ENCODE results near the gene CACNA1C.

The CACNA1C gene

DNA sequence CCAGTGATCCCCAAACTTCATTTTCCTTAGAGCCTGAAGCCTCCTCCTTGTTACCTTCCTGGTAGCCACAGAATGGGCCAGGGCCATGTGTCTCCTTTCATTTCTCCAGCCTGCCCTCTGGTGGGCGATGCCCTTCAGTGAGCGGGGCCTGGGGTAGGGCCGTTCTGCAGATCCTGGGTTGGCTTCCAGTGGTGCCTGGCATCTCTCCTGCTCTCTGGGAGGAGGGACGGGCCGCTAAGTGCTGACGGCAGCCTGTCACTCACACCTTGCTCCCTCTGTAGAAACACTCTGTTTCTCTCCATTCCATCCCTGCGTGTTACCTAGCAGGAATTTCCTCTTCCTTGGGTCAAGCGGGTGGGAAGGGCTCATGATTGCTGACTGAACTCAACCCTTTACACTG, 232.1 kb downstream of the CACNA1C start:
- Histone ChIP-seq H3K27ac (peak overlapping the region; percentile 13), H3K4me3 (ENCODE audit: low read depth, low read length) (no peak overlapping the region), H3K36me3 (replicated peaks) (no peaks in the 10 kb centered on the region), H3K27me3 (replicated peaks) (no peaks in the 10 kb centered on the region)
- in situ Hi-C loops (cut with HindIII; ENCODE audit: low pct_ligation_motif_present, low sequenced_read_pairs): no loop called here
- peak; percentile 61 for DNase-seq
- TF ChIP-seq, protein P1, sequence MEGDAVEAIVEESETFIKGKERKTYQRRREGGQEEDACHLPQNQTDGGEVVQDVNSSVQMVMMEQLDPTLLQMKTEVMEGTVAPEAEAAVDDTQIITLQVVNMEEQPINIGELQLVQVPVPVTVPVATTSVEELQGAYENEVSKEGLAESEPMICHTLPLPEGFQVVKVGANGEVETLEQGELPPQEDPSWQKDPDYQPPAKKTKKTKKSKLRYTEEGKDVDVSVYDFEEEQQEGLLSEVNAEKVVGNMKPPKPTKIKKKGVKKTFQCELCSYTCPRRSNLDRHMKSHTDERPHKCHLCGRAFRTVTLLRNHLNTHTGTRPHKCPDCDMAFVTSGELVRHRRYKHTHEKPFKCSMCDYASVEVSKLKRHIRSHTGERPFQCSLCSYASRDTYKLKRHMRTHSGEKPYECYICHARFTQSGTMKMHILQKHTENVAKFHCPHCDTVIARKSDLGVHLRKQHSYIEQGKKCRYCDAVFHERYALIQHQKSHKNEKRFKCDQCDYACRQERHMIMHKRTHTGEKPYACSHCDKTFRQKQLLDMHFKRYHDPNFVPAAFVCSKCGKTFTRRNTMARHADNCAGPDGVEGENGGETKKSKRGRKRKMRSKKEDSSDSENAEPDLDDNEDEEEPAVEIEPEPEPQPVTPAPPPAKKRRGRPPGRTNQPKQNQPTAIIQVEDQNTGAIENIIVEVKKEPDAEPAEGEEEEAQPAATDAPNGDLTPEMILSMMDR (IDR thresholded peaks at IDR 0.05; ENCODE audit: low read depth, low read length, missing control alignments): peak; percentile 88

DNA sequence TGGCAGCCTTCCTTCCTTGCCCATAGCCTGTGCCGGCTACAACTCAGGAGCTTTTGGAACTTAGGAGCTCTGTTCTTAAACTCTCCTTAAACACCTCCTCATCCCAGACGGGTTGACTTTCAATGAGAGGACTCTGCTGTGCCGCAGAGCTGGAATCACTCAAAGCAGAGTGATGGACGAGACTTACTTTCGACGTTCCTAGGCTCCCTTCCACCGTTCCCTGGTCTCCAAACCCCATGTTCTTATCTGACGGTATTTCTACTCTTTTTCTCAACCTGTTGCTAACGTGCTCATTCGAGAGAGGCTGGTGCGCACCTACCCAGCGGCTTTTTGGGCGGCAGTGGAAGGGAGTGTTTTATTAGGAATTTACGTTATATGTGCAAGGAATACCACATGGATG, 232.7 kb downstream of the CACNA1C start:
- Histone ChIP-seq H3K27me3 (replicated peaks) (no peaks in the 10 kb centered on the region), H3K4me3 (ENCODE audit: low read depth, low read length) (no peak overlapping the region), H3K27ac (no peak overlapping the region), H3K36me3 (replicated peaks) (no peaks in the 10 kb centered on the region)
- in situ Hi-C loops (cut with HindIII; ENCODE audit: low pct_ligation_motif_present, low sequenced_read_pairs): no loop called here
- TF ChIP-seq, protein P1 (IDR thresholded peaks at IDR 0.05; ENCODE audit: low read depth, low read length, missing control alignments): no peak
- no peak for DNase-seq

GRCh38 chr12:2286047-2286446, 233.3 kb downstream of the CACNA1C start:
- Histone ChIP-seq H3K27ac (no peak overlapping the region), H3K4me3 (ENCODE audit: low read depth, low read length) (no peak overlapping the region), H3K36me3 (replicated peaks) (no peaks in the 10 kb centered on the region), H3K27me3 (replicated peaks) (no peaks in the 10 kb centered on the region)
- TF ChIP-seq, protein P1 (IDR thresholded peaks at IDR 0.05; ENCODE audit: low read depth, low read length, missing control alignments): no peak
- in situ Hi-C loops (cut with HindIII; ENCODE audit: low pct_ligation_motif_present, low sequenced_read_pairs): no loop called here
- DNase-seq: no peak

DNA sequence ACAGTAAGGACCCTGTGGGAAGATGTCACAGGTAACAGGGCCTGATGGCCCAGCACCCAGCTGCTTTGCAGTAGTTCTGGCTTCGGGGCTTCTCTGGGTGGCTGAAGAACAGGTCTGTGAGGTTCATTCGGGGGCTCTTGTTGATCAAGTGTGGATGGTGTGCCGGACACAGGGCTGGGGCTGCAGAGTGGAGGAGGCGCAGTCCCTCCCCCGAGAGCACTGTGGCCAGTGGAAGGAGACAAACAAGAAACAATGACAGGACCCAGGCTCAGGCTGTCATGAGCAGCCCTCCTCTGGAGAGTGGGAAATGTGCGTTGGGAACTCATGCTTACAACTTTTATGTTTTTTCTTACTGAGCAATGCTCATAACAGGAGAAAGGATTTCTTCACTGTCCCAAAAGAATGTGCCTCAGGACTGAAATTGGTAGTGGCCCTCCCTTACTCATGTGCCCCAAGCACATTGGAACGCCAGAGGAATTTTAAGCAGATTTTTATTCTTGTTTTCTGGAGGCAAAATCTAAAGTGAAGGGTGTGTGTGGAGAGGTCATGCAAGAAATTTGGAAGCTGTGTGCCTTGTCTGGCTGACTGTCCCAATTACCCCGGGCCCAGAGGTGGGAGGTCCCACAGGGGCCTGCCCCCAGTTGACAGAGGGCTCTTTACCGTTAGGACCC, 233.8 kb downstream of the CACNA1C start:
- Histone ChIP-seq H3K4me3 (ENCODE audit: low read depth, low read length) (no peak overlapping the region), H3K27me3 (replicated peaks) (no peaks in the 10 kb centered on the region), H3K27ac (no peak overlapping the region), H3K36me3 (replicated peaks) (no peaks in the 10 kb centered on the region)
- DNase-seq: no peak
- TF ChIP-seq, protein P1 (IDR thresholded peaks at IDR 0.05; ENCODE audit: low read depth, low read length, missing control alignments): no peak
- in situ Hi-C loops (cut with HindIII; ENCODE audit: low pct_ligation_motif_present, low sequenced_read_pairs): no loop called here

- H3K4me3 ChIP-seq (ENCODE audit: low read depth, low read length): no peak overlapping the region
- TF ChIP-seq, protein P1 (IDR thresholded peaks at IDR 0.05; ENCODE audit: low read depth, low read length, missing control alignments): no peak
- in situ Hi-C loops (cut with HindIII; ENCODE audit: low pct_ligation_motif_present, low sequenced_read_pairs): no loop called here
- no peaks in the 10 kb centered on the region for H3K27me3 ChIP-seq (replicated peaks)
- no peak overlapping the region for H3K27ac ChIP-seq
- H3K36me3 ChIP-seq (replicated peaks): no peaks in the 10 kb centered on the region
- no peak for DNase-seq
These were observed 234.4 kb downstream of the CACNA1C start for GRCh38 chr12:2287151-2287550.

GRCh38 chr12:2287589-2287988, 234.8 kb downstream of the CACNA1C start:
- no peak for DNase-seq
- H3K4me3 ChIP-seq (ENCODE audit: low read depth, low read length): no peak overlapping the region
- TF ChIP-seq, protein P1 (IDR thresholded peaks at IDR 0.05; ENCODE audit: low read depth, low read length, missing control alignments): no peak
- in situ Hi-C loops (cut with HindIII; ENCODE audit: low pct_ligation_motif_present, low sequenced_read_pairs): no loop called here
- H3K27ac ChIP-seq: no peak overlapping the region
- no peaks in the 10 kb centered on the region for H3K27me3 ChIP-seq (replicated peaks)
- no peaks in the 10 kb centered on the region for H3K36me3 ChIP-seq (replicated peaks)

Measured in brain microvascular endothelial cell (primary cell).